HepG2 (cell line): Measurements from ENCODE around the gene HSPA14. TPM values are rescaled to one million over a fixed set of nuclear protein-coding genes. Genes with fewer than 3 reads are reported as not detected.

Experiments used
- ATAC-seq: fragments of 200-7000 bp; cut with Tn5 transposase; 3 replicates; pipeline ENCODE4 v1.9.1; 2020; ENCODE audit warnings: mild to moderate bottlenecking, moderate library complexity
- BruUV-seq: library from RNA; stranded (reverse); fragments of 400-500 nt; replicated peaks from 2 replicates; lab custom pipeline; 2021; lab: Mats Ljungman, UMichigan
- CTCF ChIA-PET: fragments of 300-600 bp; formaldehyde crosslinking; extraction: SDS; loops from one replicate; lab custom pipeline; 2021; ENCODE audit warnings: low total read pairs, inconsistent platforms, low intra/inter-chr PET ratio; lab: Yijun Ruan, JAX
- POLR2A ChIA-PET: fragments of 350-600 bp; sonication (Branson Sonifier 250); formaldehyde crosslinking; loops from one replicate; lab custom pipeline; 2020; ENCODE audit warnings: antibody characterized with exemption, inconsistent platforms; lab: Yijun Ruan, JAX
- DNase-seq: peaks from one replicate; pipeline ENCODE4 v3.0.0-alpha.2; 2015; ENCODE audit warnings: low spot score
- FAIRE-seq: peaks from 3 replicates; lab custom pipeline; 2011; peaks lifted over from hg19 to GRCh38; lab: Jason Lieb, UNC
- H2AFZ ChIP-seq: one replicate; pipeline ENCODE4 v1.6.1; 2011; ENCODE audit warnings: low read length, inconsistent platforms
- H3K27ac ChIP-seq: fragments of 300-600 bp; 3 replicates; pipeline ENCODE4 v1.8.0; 2011; ENCODE audit warnings: mixed run types, mild to moderate bottlenecking, mixed read lengths, low read length, inconsistent platforms; ENCODE audit not compliant: insufficient read depth; ENCODE audit errors: extremely low read length
- H3K27me3 ChIP-seq, 2 experiments: fragments of 200-600 bp in 1 of 2; 2 replicates in 1 of 2; 3 replicates in 1 of 2; pipeline versions ENCODE4 v1.6.0 to v1.8.0; 2011; ENCODE audit warnings: low read length in 2 of 2, mild to moderate bottlenecking in 2 of 2, moderate library complexity in 2 of 2, inconsistent platforms in 1 of 2; ENCODE audit not compliant: insufficient read depth in 2 of 2, control insufficient read depth in 1 of 2
- H3K36me3 ChIP-seq, 2 experiments: fragments of 200-600 bp in 1 of 2; replicated peaks in 1 of 2; 2 replicates in 1 of 2; 3 replicates in 1 of 2; pipeline versions ENCODE4 v1.5.1 to v1.8.0; 2011; ENCODE audit warnings: low read length in 2 of 2, inconsistent platforms in 1 of 2; ENCODE audit not compliant: insufficient read depth in 2 of 2, control insufficient read depth in 1 of 2
- H3K4me1 ChIP-seq: 2 replicates; pipeline ENCODE4 v1.5.1; 2012; ENCODE audit warnings: low read length, inconsistent platforms; ENCODE audit not compliant: insufficient read depth
- H3K4me2 ChIP-seq: 2 replicates; pipeline ENCODE4 v1.6.0; 2011; ENCODE audit warnings: low read depth, low read length, inconsistent platforms
- H3K4me3 ChIP-seq, 3 experiments: fragments of 200-600 bp in 1 of 3; sonication (generic), shearing (Covaris generic) in 1 of 3; replicated peaks in 1 of 3; 2 replicates each; pipeline ENCODE4 v1.5.1; 2011 to 2016; ENCODE audit warnings: low read length in 3 of 3, inconsistent platforms in 2 of 3, low read depth in 2 of 3, mild to moderate bottlenecking in 2 of 3, control low read depth in 1 of 3, mixed read lengths in 1 of 3; ENCODE audit not compliant: insufficient read depth in 1 of 3
- H3K79me2 ChIP-seq: one replicate; pipeline ENCODE4 v1.6.1; 2011; ENCODE audit warnings: low read length, inconsistent platforms; ENCODE audit not compliant: insufficient read depth
- H3K9ac ChIP-seq: 2 replicates; pipeline ENCODE4 v1.6.0; 2011; ENCODE audit warnings: mild to moderate bottlenecking, low read depth, low read length, inconsistent platforms; ENCODE audit not compliant: insufficient read depth
- H3K9me3 ChIP-seq: 2 replicates; pipeline ENCODE4 v1.5.1; 2012; ENCODE audit warnings: mild to moderate bottlenecking, low read length
- H4K20me1 ChIP-seq: 2 replicates; pipeline ENCODE4 v1.6.0; 2011; ENCODE audit warnings: inconsistent platforms, mild to moderate bottlenecking, low read length, moderate library complexity; ENCODE audit not compliant: insufficient read depth
- CEBPB ChIP-seq: IDR thresholded peaks from 2 replicates; pipeline ENCODE4 v1.6.1; 2011; ENCODE audit warnings: low read depth, low read length, improper control_type of control experiment, borderline replicate concordance
- CSRNP2 ChIP-seq: sonication (generic); formaldehyde crosslinking; conservative IDR thresholded peaks from 2 replicates; pipeline ENCODE4 v1.8.0; 2022; ENCODE audit warnings: low read depth, missing genetic modification reagents
- FOXA1 ChIP-seq, 2 experiments: fragments of 450-650 bp in 1 of 2; sonication (generic) in 1 of 2; formaldehyde crosslinking in 1 of 2; IDR thresholded peaks; 2 replicates each; pipeline versions ENCODE4 v1.4.0 to v1.6.1; 2016 to 2020; ENCODE audit warnings: missing genetic modification reagents in 1 of 2
- FOXJ3 ChIP-seq: sonication (generic); formaldehyde crosslinking; IDR thresholded peaks from 2 replicates; pipeline ENCODE4 v1.4.0; 2020; ENCODE audit warnings: missing genetic modification reagents, mild to moderate bottlenecking, borderline replicate concordance
- IRF9 ChIP-seq: sonication (generic); formaldehyde crosslinking; IDR thresholded peaks from 2 replicates; pipeline ENCODE4 v1.8.0; 2022; ENCODE audit warnings: missing genetic modification reagents, mild to moderate bottlenecking, borderline replicate concordance
- MTF1 ChIP-seq: sonication (generic); formaldehyde crosslinking; IDR thresholded peaks from 2 replicates; pipeline ENCODE4 v1.5.0; 2020; ENCODE audit warnings: missing genetic modification reagents
- MXI1 ChIP-seq: IDR thresholded peaks from 3 replicates; pipeline ENCODE4 v1.6.1; 2012; ENCODE audit warnings: low read depth, low read length, inconsistent platforms, borderline replicate concordance
- SAP130 ChIP-seq: IDR thresholded peaks from 2 replicates; pipeline ENCODE4 v1.6.1; 2016; ENCODE audit warnings: low read depth
- ZBTB40 ChIP-seq, 2 experiments: fragments of 450-650 bp in 1 of 2; sonication (generic) in 1 of 2; formaldehyde crosslinking in 1 of 2; IDR thresholded peaks; 2 replicates each; pipeline versions ENCODE4 v1.6.1 to v1.8.0; 2016 to 2022; ENCODE audit warnings: antibody characterized with exemption in 1 of 2, mild to moderate bottlenecking in 1 of 2, missing genetic modification reagents in 1 of 2
- ZNF547 ChIP-seq: sonication (generic); formaldehyde crosslinking; IDR thresholded peaks from 2 replicates; pipeline ENCODE4 v1.5.1; 2020; ENCODE audit warnings: mild to moderate bottlenecking, missing genetic modification reagents
- ZNF780A ChIP-seq: sonication (generic); formaldehyde crosslinking; IDR thresholded peaks from 2 replicates; pipeline ENCODE4 v1.8.0; 2022; ENCODE audit warnings: mild to moderate bottlenecking, missing genetic modification reagents, moderate library complexity
- WGBS: methylation state at CpG from one replicate; pipeline ENCODE4 v1.1.6; 2017; ENCODE audit warnings: low lambda C conversion rate; 5-methylcytosine and 5-hydroxymethylcytosine counted together
- in situ Hi-C: cut with HindIII; loops from 2 replicates; pipeline ENCODE4 v1.10.0; 2017; ENCODE audit warnings: low pct_unique_long_range_greater_than_20kb; ENCODE audit not compliant: extremely low pct_ligation_motif_present
- intact Hi-C: fragments of 100-400 bp; cut with micrococcal nuclease; formaldehyde crosslinking; loops from one replicate; pipeline ENCODE4 v1.10.0; 2022; ENCODE audit not compliant: unreplicated experiment
- polyA plus RNA-seq, 8 experiments: library from polyadenylated mRNA; depleted of rRNA in 3 of 8; stranded (reverse) in 7 of 8; unstranded in 1 of 8; fragments of >200 nt; fragmentation: Illumina TruSeq in 4 of 8; extraction: Trizol in 4 of 8; gene quantifications; 2 replicates each; pipeline versions ENCODE4 v1.2.1 to v1.2.3, GENCODE V29; 2011 to 2016; ENCODE audit warnings: low read depth in 4 of 8, missing spikeins in 1 of 8, mixed read lengths in 1 of 8; ENCODE audit not compliant: insufficient read depth in 1 of 8
- total RNA-seq, 5 experiments: library from RNA; depleted of rRNA; stranded (reverse); fragments of >200 nt; fragmentation: Illumina TruSeq; extraction: Trizol; gene quantifications; 2 replicates each; pipeline ENCODE4 v1.2.3, GENCODE V29; 2016; ENCODE audit warnings: low read depth in 1 of 5

Gene HSPA14
- total and polyA plus RNA-seq, 2 of the 13 experiments (the other 11 are each of a cell fraction or from before 2014, with no cell fraction given): 10.7 to 29.8 TPM

- in situ Hi-C loops: no loop called here
- no TSS peak for BruUV-seq
- intact Hi-C loops: loop anchor here (10.0 kb wide), 1 partner anchor 78 kb away; the partner anchor contains the start of genes DCLRE1C and MEIG1
- TF ChIP-seq CSRNP2 (CRISPR knock-in tag): no peak
- no peak for TF ChIP-seq SAP130 (CRISPR knock-in tag)
- no peak for TF ChIP-seq FOXA1 (IDR thresholded peaks at IDR 0.05)
- no peak for TF ChIP-seq FOXA1 (CRISPR knock-in tag; IDR thresholded peaks at IDR 0.05)
- TF ChIP-seq CEBPB: no peak
- TF ChIP-seq MXI1: no peak
- no peak for TF ChIP-seq MTF1 (CRISPR knock-in tag)
- TF ChIP-seq ZNF780A: no peak
- TF ChIP-seq ZBTB40 (IDR thresholded peaks at IDR 0.05): no peak
- no peak for TF ChIP-seq ZBTB40 (CRISPR knock-in tag; IDR thresholded peaks at IDR 0.05)
- no peak for TF ChIP-seq IRF9 (CRISPR knock-in tag)
- TF ChIP-seq ZNF547: no peak
- no peak for TF ChIP-seq FOXJ3 (CRISPR knock-in tag)
These were observed 38.7 kb downstream of the HSPA14 start for GRCh38 chr10:14876764-14877163.

More at GRCh38 chr10:14876764-14877163, 38.7 kb downstream of the HSPA14 start:
- no peak overlapping the region for H3K4me3 ChIP-seq
- DNase-seq: no peak
- H3K36me3 ChIP-seq: no peaks in the 10 kb centered on the region
- H3K4me1 ChIP-seq: peaks cover 36% of the 10 kb centered on the region
- CTCF ChIA-PET: no interaction called here
- no peak overlapping the region for H3K27ac ChIP-seq
- FAIRE-seq: no peak
- no peaks in the 10 kb centered on the region for H4K20me1 ChIP-seq
- no peaks in the 10 kb centered on the region; a peak in 1 of 5 replicates for H3K27me3 ChIP-seq
- ATAC-seq: no peak
- no peak overlapping the region for H2AFZ ChIP-seq
- WGBS: 99% methylated on average over 9 of the region's 9 CpGs
- H3K9me3 ChIP-seq: no peaks in the 10 kb centered on the region
- POLR2A ChIA-PET: interaction anchor here (1.8 kb wide), 1 partner anchor 292 kb away, joined by 8 read pairs; the partner anchor contains the start of gene NMT2
- no peak overlapping the region for H3K9ac ChIP-seq
- peaks cover 43% of the 10 kb centered on the region for H3K79me2 ChIP-seq
- H3K4me2 ChIP-seq: peak overlapping the region; percentile 86
